SK-N-SH treated with all-trans-retinoic acid at 6 μM for 48 hours (cell line): ENCODE results near the gene OR2M3.

Source experiments
- ATAC-seq: fragments of 200-7000 bp; cut with Tn5 transposase; 3 replicates; pipeline ENCODE4 v1.9.1; 2020; ENCODE audit warnings: mild to moderate bottlenecking, moderate library complexity
- BACH2 ChIP-seq: fragments of 250-450 bp; sonication (Bioruptor Pico); IDR thresholded peaks from 2 replicates; pipeline ENCODE4 v1.9.0; 2021; ENCODE audit warnings: mild to moderate bottlenecking, borderline replicate concordance
- CREB5 ChIP-seq: fragments of 250-450 bp; sonication (Bioruptor Pico); IDR thresholded peaks from 2 replicates; pipeline ENCODE4 v1.5.1; 2020; ENCODE audit warnings: low read depth, mild to moderate bottlenecking, moderate library complexity
- CSRNP3 ChIP-seq: fragments of 250-450 bp; sonication (Bioruptor Pico); IDR thresholded peaks from 2 replicates; pipeline ENCODE4 v1.5.1; 2021; ENCODE audit warnings: mild to moderate bottlenecking, moderate library complexity
- ESRRG ChIP-seq: fragments of 250-450 bp; sonication (Bioruptor Pico); IDR thresholded peaks from 2 replicates; pipeline ENCODE4 v1.6.1; 2021; ENCODE audit warnings: mild to moderate bottlenecking
- GLIS3 ChIP-seq: fragments of 250-450 bp; sonication (Bioruptor Pico); IDR thresholded peaks from 2 replicates; pipeline ENCODE4 v1.5.0; 2020; ENCODE audit warnings: mild to moderate bottlenecking, moderate library complexity
- ISL1 ChIP-seq: fragments of 250-450 bp; sonication (Bioruptor Pico); IDR thresholded peaks from 2 replicates; pipeline ENCODE4 v2.1.2; 2022; ENCODE audit warnings: mild to moderate bottlenecking, moderate library complexity
- OSR1 ChIP-seq: fragments of 250-450 bp; sonication (Bioruptor Pico); IDR thresholded peaks from 2 replicates; pipeline ENCODE4 v1.8.0; 2022; ENCODE audit warnings: moderate library complexity, mild to moderate bottlenecking, inconsistent platforms
- PATZ1 ChIP-seq: fragments of 250-450 bp; sonication (Bioruptor Pico); IDR thresholded peaks from 2 replicates; pipeline ENCODE4 v1.8.0; 2020; ENCODE audit warnings: mild to moderate bottlenecking, moderate library complexity, borderline replicate concordance
- POU6F1 ChIP-seq: fragments of 250-450 bp; sonication (Bioruptor Pico); IDR thresholded peaks from 2 replicates; pipeline ENCODE4 v1.8.0; 2021; ENCODE audit warnings: low read depth, mild to moderate bottlenecking, moderate library complexity, borderline replicate concordance
- PPARA ChIP-seq: fragments of 250-450 bp; sonication (Bioruptor Pico); IDR thresholded peaks from 2 replicates; pipeline ENCODE4 v1.5.0; 2020; ENCODE audit warnings: mild to moderate bottlenecking, borderline replicate concordance
- RARB ChIP-seq: fragments of 250-450 bp; sonication (Bioruptor Pico); IDR thresholded peaks from 2 replicates; pipeline ENCODE4 v1.8.0; 2021; ENCODE audit warnings: mild to moderate bottlenecking, moderate library complexity
- SNAI2 ChIP-seq: fragments of 250-450 bp; sonication (Bioruptor Pico); IDR thresholded peaks from 2 replicates; pipeline ENCODE4 v1.5.0; 2020; ENCODE audit warnings: mild to moderate bottlenecking, moderate library complexity
- TCF4 ChIP-seq: fragments of 250-450 bp; sonication (Bioruptor Pico); IDR thresholded peaks from 2 replicates; pipeline ENCODE4 v1.8.0; 2021; ENCODE audit warnings: mild to moderate bottlenecking, moderate library complexity, borderline replicate concordance
- TOX ChIP-seq: fragments of 250-450 bp; sonication (Bioruptor Pico); IDR thresholded peaks from 2 replicates; pipeline ENCODE4 v1.8.0; 2021; ENCODE audit warnings: mild to moderate bottlenecking, moderate library complexity, borderline replicate concordance
- TSHZ2 ChIP-seq: fragments of 250-450 bp; sonication (Bioruptor Pico); IDR thresholded peaks from 2 replicates; pipeline ENCODE4 v1.5.0; 2020; ENCODE audit warnings: mild to moderate bottlenecking, moderate library complexity
- ZC3H10 ChIP-seq: fragments of 250-450 bp; sonication (Bioruptor Pico); IDR thresholded peaks from 2 replicates; pipeline ENCODE4 v1.5.1; 2021; ENCODE audit warnings: mild to moderate bottlenecking, moderate library complexity
- ZFP3 ChIP-seq: fragments of 250-450 bp; sonication (Bioruptor Pico); IDR thresholded peaks from 2 replicates; pipeline ENCODE4 v1.5.0; 2020; ENCODE audit warnings: mild to moderate bottlenecking, moderate library complexity
- ZFP30 ChIP-seq: fragments of 450-650 bp; formaldehyde crosslinking; IDR thresholded peaks from 2 replicates; pipeline ENCODE4 v1.5.0; 2022; ENCODE audit warnings: mild to moderate bottlenecking, moderate library complexity
- ZNF70 ChIP-seq: fragments of 450-650 bp; formaldehyde crosslinking; IDR thresholded peaks from 2 replicates; pipeline ENCODE4 v1.5.0; 2020; ENCODE audit warnings: mild to moderate bottlenecking, moderate library complexity
- ZNF8 ChIP-seq: fragments of 450-650 bp; formaldehyde crosslinking; IDR thresholded peaks from 2 replicates; pipeline ENCODE4 v1.5.0; 2020; ENCODE audit warnings: mild to moderate bottlenecking, moderate library complexity

The OR2M3 gene

GRCh38 chr1:248174521-248174920, 22.5 kb upstream of the OR2M3 start, which contains the start of gene OR2M2:
TSS of gene OR2M2 (plus strand) at chr1:248174821. CDS start at chr1:248179986, 5,165 bp downstream.
- no peak for ATAC-seq

GRCh38 chr1:248183996-248184395, 13.1 kb upstream of the OR2M3 start:
- no peak for ATAC-seq
- TF ChIP-seq ZC3H10 (no peak), SNAI2 (CRISPR knock-in tag) (no peak), POU6F1 (CRISPR knock-in tag) (no peak), BACH2 (CRISPR knock-in tag) (no peak), ZNF8 (CRISPR knock-in tag) (no peak), ESRRG (no peak), OSR1 (CRISPR knock-in tag) (no peak)

More at GRCh38 chr1:248174521-248174920, 22.5 kb upstream of the OR2M3 start, which contains the start of gene OR2M2:
- no peak for TF ChIP-seq CSRNP3 (CRISPR knock-in tag)
- no peak for TF ChIP-seq TSHZ2 (CRISPR knock-in tag)
- no peak for TF ChIP-seq ZNF70 (CRISPR knock-in tag)
- no peak for TF ChIP-seq POU6F1 (CRISPR knock-in tag)
- TF ChIP-seq ZFP3, result no peak
- TF ChIP-seq GLIS3 (CRISPR knock-in tag), result no peak
- TF ChIP-seq PPARA (CRISPR knock-in tag), result no peak
- TF ChIP-seq ZC3H10, result no peak
- TF ChIP-seq RARB (CRISPR knock-in tag), result no peak
- TF ChIP-seq OSR1 (CRISPR knock-in tag), result no peak
- TF ChIP-seq ZFP30 (CRISPR knock-in tag), result no peak
- TF ChIP-seq ZNF8 (CRISPR knock-in tag), result no peak
- TF ChIP-seq SNAI2 (CRISPR knock-in tag), result no peak
- TF ChIP-seq ESRRG, result no peak
- TF ChIP-seq PATZ1 (CRISPR knock-in tag), result no peak
- TF ChIP-seq CREB5 (CRISPR knock-in tag), result no peak
- no peak for TF ChIP-seq BACH2 (CRISPR knock-in tag)
- TF ChIP-seq TCF4, result no peak
- no peak for TF ChIP-seq TOX

- no peak for ATAC-seq
- TF ChIP-seq TOX, result no peak
- no peak for TF ChIP-seq POU6F1 (CRISPR knock-in tag)
- no peak for TF ChIP-seq TSHZ2 (CRISPR knock-in tag)
- TF ChIP-seq ISL1, result no peak
- no peak for TF ChIP-seq GLIS3 (CRISPR knock-in tag)
- no peak for TF ChIP-seq RARB (CRISPR knock-in tag)
- no peak for TF ChIP-seq CSRNP3 (CRISPR knock-in tag)
- no peak for TF ChIP-seq OSR1 (CRISPR knock-in tag)
These were observed 9.7 kb upstream of the OR2M3 start for GRCh38 chr1:248187363-248187762.
